Esophagus muscularis mucosa (tissue), 3 donors: ENCODE data around the gene LBX1.

Source experiments
- POLR2A ChIP-seq: fragments of 450-650 bp; IDR thresholded peaks from one replicate; pipeline ENCODE4 v1.6.1; 2017; ENCODE audit warnings: antibody characterized with exemption, moderate library complexity, mild to moderate bottlenecking, low read depth
- TF ChIP-seq, protein P1 (sequence below), 3 experiments: fragments of 200-600 bp in 2 of 3; fragments of 450-650 bp in 1 of 3; sonication (generic) in 2 of 3; IDR thresholded peaks; one replicate each; pipeline ENCODE4 v1.5.1; 2017 to 2019; ENCODE audit warnings: antibody characterized with exemption in 3 of 3, mild to moderate bottlenecking in 2 of 3, moderate library complexity in 1 of 3

DNA sequence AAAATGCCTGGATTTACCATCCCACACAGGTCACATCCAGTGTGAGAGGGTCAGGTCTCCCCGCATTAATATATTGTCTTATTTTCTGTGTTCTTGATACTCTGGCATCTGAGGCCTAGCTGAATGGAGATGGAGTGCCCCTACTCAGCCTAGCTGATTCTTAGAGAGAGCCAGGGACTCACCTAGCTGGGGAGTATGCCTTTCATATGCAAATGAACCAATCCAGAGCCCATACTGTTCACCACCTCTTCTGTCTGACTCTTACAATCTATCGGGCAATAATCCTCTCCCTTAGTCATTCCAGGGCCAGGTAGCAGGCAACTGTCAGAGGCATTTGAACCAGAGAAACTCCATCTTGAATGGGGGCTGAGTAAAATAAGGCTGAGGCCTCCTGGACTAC, 46.3 kb downstream of the LBX1 start:
- TF ChIP-seq, protein P1, sequence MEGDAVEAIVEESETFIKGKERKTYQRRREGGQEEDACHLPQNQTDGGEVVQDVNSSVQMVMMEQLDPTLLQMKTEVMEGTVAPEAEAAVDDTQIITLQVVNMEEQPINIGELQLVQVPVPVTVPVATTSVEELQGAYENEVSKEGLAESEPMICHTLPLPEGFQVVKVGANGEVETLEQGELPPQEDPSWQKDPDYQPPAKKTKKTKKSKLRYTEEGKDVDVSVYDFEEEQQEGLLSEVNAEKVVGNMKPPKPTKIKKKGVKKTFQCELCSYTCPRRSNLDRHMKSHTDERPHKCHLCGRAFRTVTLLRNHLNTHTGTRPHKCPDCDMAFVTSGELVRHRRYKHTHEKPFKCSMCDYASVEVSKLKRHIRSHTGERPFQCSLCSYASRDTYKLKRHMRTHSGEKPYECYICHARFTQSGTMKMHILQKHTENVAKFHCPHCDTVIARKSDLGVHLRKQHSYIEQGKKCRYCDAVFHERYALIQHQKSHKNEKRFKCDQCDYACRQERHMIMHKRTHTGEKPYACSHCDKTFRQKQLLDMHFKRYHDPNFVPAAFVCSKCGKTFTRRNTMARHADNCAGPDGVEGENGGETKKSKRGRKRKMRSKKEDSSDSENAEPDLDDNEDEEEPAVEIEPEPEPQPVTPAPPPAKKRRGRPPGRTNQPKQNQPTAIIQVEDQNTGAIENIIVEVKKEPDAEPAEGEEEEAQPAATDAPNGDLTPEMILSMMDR (IDR thresholded peaks at IDR 0.05): no peak
- no peak for TF ChIP-seq POLR2A
